BJ (cell line): ENCODE data around the gene CD80. TPM values are rescaled to one million over a fixed set of nuclear protein-coding genes. Genes with fewer than 3 reads are reported as not detected.

Source experiments
- CTCF ChIA-PET: fragments of 350-600 bp; formaldehyde crosslinking; extraction: SDS; loops from one replicate; lab custom pipeline; 2021; ENCODE audit warnings: antibody characterized with exemption, inconsistent platforms; lab: Yijun Ruan, JAX
- POLR2A ChIA-PET: fragments of 300-600 bp; sonication (Branson Sonifier 250); formaldehyde crosslinking; extraction: SDS; loops from one replicate; lab custom pipeline; 2021; ENCODE audit warnings: antibody characterized with exemption; lab: Charles Lee
- DNase-seq: peaks from one replicate; pipeline ENCODE4 v3.0.0-alpha.2; 2011; ENCODE audit warnings: low read depth
- H3K27me3 ChIP-seq: 2 replicates; pipeline ENCODE4 v1.6.0; 2011; ENCODE audit warnings: low read length; ENCODE audit not compliant: control insufficient read depth, insufficient read depth
- H3K36me3 ChIP-seq: 2 replicates; pipeline ENCODE4 v1.5.1; 2011; ENCODE audit warnings: low read length; ENCODE audit not compliant: control insufficient read depth, insufficient read depth
- H3K4me3 ChIP-seq: 2 replicates; pipeline ENCODE4 v1.5.1; 2011; ENCODE audit warnings: low read depth, mild to moderate bottlenecking, control low read depth, low read length
- polyA plus RNA-seq: library from polyadenylated mRNA; depleted of rRNA; stranded (reverse); fragments of >200 nt; gene quantifications from 2 replicates; pipeline ENCODE4 v1.2.3, GENCODE V29; 2011
- TF ChIP-seq, protein P1 (sequence below): IDR thresholded peaks from 2 replicates; pipeline ENCODE4 v1.5.1; 2011; ENCODE audit warnings: low read depth, mild to moderate bottlenecking, control low read depth, inconsistent platforms, low read length, moderate library complexity; ENCODE audit not compliant: insufficient read depth

The CD80 gene
- polyA plus RNA-seq, 1 experiment: not detected

DNA sequence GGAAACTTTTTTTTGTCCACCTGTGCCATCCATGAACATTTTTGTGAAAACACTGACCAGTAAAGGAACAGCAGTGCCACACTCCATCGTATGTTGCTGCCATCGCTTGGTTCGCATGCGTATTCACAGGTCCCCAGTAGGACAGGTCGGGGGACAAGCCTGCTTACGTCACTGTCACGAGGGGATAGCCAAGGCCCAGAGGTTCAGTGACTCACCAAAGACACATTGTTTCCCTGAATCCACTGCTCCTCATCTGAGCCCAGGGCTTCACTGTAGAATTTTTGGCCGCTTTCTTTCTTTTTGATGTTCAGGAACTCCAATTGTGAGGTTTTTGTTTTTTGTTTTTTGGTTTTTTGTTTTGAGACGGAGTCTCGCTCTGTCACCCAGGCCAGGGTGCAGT lies 25.8 kb upstream of the CD80 start:
- ChIA-PET POLR2A (interaction anchor here (0.6 kb wide), 1 partner anchor 637 kb away, joined by 7 read pairs; no protein-coding TSS in a partner anchor), CTCF (no interaction called here)
- TF ChIP-seq, protein P1, sequence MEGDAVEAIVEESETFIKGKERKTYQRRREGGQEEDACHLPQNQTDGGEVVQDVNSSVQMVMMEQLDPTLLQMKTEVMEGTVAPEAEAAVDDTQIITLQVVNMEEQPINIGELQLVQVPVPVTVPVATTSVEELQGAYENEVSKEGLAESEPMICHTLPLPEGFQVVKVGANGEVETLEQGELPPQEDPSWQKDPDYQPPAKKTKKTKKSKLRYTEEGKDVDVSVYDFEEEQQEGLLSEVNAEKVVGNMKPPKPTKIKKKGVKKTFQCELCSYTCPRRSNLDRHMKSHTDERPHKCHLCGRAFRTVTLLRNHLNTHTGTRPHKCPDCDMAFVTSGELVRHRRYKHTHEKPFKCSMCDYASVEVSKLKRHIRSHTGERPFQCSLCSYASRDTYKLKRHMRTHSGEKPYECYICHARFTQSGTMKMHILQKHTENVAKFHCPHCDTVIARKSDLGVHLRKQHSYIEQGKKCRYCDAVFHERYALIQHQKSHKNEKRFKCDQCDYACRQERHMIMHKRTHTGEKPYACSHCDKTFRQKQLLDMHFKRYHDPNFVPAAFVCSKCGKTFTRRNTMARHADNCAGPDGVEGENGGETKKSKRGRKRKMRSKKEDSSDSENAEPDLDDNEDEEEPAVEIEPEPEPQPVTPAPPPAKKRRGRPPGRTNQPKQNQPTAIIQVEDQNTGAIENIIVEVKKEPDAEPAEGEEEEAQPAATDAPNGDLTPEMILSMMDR: no peak
- no peak overlapping the region for H3K4me3 ChIP-seq
- no peaks in the 10 kb centered on the region for H3K27me3 ChIP-seq
- H3K36me3 ChIP-seq: no peaks in the 10 kb centered on the region
- DNase-seq: no peak

DNA sequence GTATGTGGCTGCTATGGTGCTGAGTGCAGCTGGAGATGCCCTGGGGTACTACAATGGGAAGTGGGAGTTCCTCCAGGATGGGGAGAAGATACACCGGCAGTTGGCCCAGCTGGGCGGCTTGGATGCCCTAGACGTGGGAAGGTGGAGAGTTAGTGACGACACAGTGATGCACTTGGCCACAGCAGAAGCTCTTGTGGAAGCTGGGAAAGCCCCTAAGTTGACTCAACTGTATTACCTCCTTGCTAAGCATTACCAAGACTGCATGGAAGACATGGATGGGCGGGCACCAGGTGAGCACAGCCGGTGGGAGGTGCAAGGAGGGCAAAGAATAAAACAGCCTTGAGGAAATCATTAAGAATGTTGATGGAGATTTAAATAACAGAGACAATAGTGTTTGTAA lies 22.8 kb upstream of the CD80 start:
- POLR2A ChIA-PET: no interaction called here
- Histone ChIP-seq H3K4me3 (no peak overlapping the region), H3K27me3 (no peaks in the 10 kb centered on the region), H3K36me3 (no peaks in the 10 kb centered on the region)
- CTCF ChIA-PET: no interaction called here
- no peak for DNase-seq
- TF ChIP-seq, protein P1: no peak

DNA sequence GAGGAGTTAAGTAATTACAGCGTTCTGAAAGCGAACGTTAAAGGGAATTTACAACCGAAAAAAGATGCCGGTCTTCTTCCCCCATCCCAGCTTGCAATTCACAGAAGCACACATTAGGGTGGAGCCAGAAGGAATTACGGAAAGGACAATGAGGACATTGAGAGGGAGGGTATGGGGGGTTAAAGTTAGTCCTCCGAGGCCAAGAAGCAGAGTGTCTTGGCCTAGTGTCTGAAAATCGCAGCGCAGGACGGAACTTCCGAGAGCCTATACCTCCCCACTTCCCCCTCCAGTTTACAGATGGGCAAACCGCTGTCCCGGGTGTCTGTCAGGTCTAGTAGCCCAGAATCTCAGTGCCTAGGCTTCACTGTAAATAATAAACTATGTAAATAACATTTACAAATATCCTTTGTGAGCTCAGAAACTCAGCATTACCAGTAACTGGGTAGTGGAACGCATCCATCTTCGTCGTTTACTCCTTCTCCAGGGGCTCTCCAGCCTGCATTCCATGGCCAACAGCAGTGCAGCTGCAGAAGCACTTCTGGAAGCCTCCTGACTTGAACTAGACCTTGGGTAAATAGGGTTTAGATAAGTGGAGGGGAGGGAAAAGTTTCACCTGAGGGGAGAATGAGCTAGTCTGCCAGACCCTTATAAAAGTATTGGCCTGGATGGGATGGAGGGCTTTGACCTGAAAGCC lies 20.8 kb upstream of the CD80 start:
- DNase-seq: no peak
- TF ChIP-seq, protein P1: no peak
- ChIA-PET POLR2A (interaction anchor here (0.7 kb wide), 1 partner anchor 82 kb away, joined by 12 read pairs; the partner anchor contains the start of gene TIMMDC1), CTCF (interaction anchor here (0.6 to 1.2 kb wide), 3 partner anchors 10 to 101 kb away, joined by 3 to 6 read pairs (median 3); no protein-coding TSS in a partner anchor)
- Histone ChIP-seq H3K4me3 (peak overlapping the region; percentile 57), H3K27me3 (no peaks in the 10 kb centered on the region), H3K36me3 (no peaks in the 10 kb centered on the region)

DNA sequence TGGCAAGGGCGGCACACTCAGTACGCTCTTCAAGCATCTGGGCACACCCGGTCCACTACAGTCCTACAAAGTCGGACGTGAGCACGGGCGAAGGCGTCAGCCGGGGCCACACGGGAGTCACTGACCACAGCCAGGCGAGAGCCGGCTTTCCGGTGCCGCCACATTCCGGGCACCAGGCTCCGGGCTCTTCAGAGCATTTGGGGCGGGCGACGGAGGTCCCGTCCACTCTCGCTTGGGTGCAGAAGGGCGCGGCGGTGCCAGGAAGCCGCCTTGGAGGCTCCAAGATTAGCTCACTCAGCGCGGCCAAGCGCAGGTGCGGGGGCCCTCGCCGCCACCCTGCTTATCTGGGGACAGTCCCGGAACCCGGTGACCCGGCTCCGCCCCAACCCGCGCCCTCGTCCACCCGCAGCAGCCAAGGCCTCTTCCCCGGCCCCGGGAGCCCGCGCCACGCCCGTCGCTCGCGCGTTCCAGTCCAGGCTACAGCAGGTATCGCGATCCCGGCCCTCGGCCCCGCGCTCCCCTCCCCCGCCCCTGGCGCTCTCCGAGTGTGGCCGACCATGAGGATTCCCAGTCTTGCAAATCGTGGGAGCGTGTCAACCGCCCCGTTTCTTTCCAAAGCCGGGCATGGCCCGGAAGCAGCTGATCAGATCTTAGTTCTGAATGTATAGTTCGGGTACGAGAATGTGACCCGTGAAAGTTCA lies 20.1 kb upstream of the CD80 start, which contains the start of gene ADPRH:
TSS of gene ADPRH (plus strand) at position 127 of the 701 bp plus-strand sequence. CDS start 2,678 bp downstream, outside the sequence.
- DNase-seq: no peak
- no peaks in the 10 kb centered on the region for H3K27me3 ChIP-seq
- peak within 1 kb of the TSS; percentile 57 for H3K4me3 ChIP-seq
- no peaks in the 10 kb centered on the region for H3K36me3 ChIP-seq
- ChIA-PET POLR2A (no interaction called here), CTCF (interaction anchor here (0.7 to 1.2 kb wide), 2 partner anchors 9 to 101 kb away, joined by 3 to 6 read pairs; no protein-coding TSS in a partner anchor)
- TF ChIP-seq, protein P1: no peak

DNA sequence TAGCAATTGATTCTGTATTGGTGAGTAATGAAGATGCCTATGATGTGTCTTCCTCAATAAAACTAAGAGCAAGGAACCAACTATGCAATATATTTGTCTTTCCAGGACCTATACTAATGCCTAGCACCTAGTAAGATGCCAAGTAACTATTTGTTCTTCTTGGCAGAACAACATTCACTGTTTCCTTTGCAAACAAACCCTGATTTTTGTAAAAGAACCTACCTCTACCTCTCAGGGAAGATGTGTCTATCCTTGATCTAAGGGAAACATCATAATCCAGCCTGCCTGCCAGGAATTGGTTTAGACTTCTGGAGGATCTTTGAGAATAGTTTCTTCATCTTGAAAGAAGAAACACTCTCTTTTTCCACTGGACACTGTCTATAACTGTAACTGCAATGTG lies 16.1 kb upstream of the CD80 start:
- H3K36me3 ChIP-seq: no peaks in the 10 kb centered on the region
- no peaks in the 10 kb centered on the region for H3K27me3 ChIP-seq
- TF ChIP-seq, protein P1: no peak
- ChIA-PET POLR2A (no interaction called here), CTCF (no interaction called here)
- no peak for DNase-seq
- H3K4me3 ChIP-seq: no peak overlapping the region
